Neural crest cell (in vitro differentiated cells): ENCODE data around the gene PPM1L. TPM values are rescaled to one million over a fixed set of nuclear protein-coding genes. Genes with fewer than 3 reads are reported as not detected.
"Not testable (repeated sequence)": the region's sequence is repeated elsewhere in the genome, so short reads cannot be mapped to it uniquely, and the experiment has no call there.

Source experiments
- DNase-seq: peaks from one replicate; pipeline ENCODE4 v3.0.0; 2021; ENCODE audit warnings: low read depth, mixed read lengths, low spot score
- H3K27ac Mint-ChIP-seq: one replicate; pipeline ENCODE4 v1.8.0; 2021; ENCODE audit warnings: mild to moderate bottlenecking, mixed read lengths; ENCODE audit not compliant: unreplicated experiment
- H3K27me3 Mint-ChIP-seq: 2 replicates; pipeline ENCODE4 v1.8.0; 2021; ENCODE audit warnings: low read depth, mild to moderate bottlenecking, mixed read lengths
- H3K36me3 Mint-ChIP-seq: 2 replicates; pipeline ENCODE4 v1.8.0; 2021; ENCODE audit warnings: low read depth, mild to moderate bottlenecking, mixed read lengths
- H3K4me1 Mint-ChIP-seq: 2 replicates; pipeline ENCODE4 v1.8.0; 2021; ENCODE audit warnings: mixed read lengths
- H3K4me3 Mint-ChIP-seq: one replicate; pipeline ENCODE4 v1.8.0; 2021; ENCODE audit warnings: mild to moderate bottlenecking, mixed read lengths
- H3K9me3 Mint-ChIP-seq: 2 replicates; pipeline ENCODE4 v1.8.0; 2021; ENCODE audit warnings: mixed read lengths
- total RNA-seq: library from RNA; stranded (reverse); gene quantifications from 2 replicates; pipeline ENCODE4 v1.2.1, GENCODE V29; 2021
- TF ChIP-seq, protein P1 (sequence below): fragments of 200-600 bp; sonication (generic); conservative IDR thresholded peaks from 2 replicates; pipeline ENCODE4 v1.5.0; 2021; ENCODE audit warnings: antibody characterized with exemption, mild to moderate bottlenecking

The PPM1L gene
- total RNA-seq, 1 donor from 2014 or later = 34.3 TPM

GRCh38 chr3:160999274-160999673 is 243.2 kb downstream of the PPM1L start:
- Mint-ChIP-seq H3K36me3 (peaks cover 12% of the 10 kb centered on the region), H3K4me3 (no peak overlapping the region), H3K27ac (no peak overlapping the region), H3K9me3 (peaks cover 8% of the 10 kb centered on the region), H3K27me3 (no peaks in the 10 kb centered on the region), H3K4me1 (peaks cover 5% of the 10 kb centered on the region)
- TF ChIP-seq, protein P1, sequence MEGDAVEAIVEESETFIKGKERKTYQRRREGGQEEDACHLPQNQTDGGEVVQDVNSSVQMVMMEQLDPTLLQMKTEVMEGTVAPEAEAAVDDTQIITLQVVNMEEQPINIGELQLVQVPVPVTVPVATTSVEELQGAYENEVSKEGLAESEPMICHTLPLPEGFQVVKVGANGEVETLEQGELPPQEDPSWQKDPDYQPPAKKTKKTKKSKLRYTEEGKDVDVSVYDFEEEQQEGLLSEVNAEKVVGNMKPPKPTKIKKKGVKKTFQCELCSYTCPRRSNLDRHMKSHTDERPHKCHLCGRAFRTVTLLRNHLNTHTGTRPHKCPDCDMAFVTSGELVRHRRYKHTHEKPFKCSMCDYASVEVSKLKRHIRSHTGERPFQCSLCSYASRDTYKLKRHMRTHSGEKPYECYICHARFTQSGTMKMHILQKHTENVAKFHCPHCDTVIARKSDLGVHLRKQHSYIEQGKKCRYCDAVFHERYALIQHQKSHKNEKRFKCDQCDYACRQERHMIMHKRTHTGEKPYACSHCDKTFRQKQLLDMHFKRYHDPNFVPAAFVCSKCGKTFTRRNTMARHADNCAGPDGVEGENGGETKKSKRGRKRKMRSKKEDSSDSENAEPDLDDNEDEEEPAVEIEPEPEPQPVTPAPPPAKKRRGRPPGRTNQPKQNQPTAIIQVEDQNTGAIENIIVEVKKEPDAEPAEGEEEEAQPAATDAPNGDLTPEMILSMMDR = no peak
- DNase-seq = no peak

DNA sequence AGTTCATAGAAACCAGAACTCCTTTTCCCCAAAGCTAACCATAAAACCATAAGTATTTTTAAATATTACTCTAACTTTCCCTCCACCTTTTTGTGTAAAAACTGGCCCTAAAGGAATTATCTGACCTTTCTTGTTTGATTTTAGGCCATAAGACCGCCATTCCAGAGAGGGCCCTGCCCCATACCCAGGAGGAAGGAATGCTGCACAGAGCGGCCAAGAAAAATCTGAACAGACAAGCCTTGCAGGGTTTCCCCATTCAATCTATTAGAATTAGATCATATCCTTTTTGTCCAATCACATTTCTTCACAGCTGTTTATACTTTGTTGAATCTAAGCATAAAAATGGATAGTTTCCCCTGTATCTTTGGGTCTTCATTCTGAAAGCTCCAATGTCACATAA is 252.1 kb downstream of the PPM1L start:
- TF ChIP-seq, protein P1 = no peak
- Mint-ChIP-seq H3K27me3 (no peaks in the 10 kb centered on the region), H3K4me1 (no peaks in the 10 kb centered on the region), H3K36me3 (peaks cover 10% of the 10 kb centered on the region), H3K27ac (no peak overlapping the region), H3K9me3 (peaks cover 7% of the 10 kb centered on the region), H3K4me3 (no peak overlapping the region)
- no peak for DNase-seq

DNA sequence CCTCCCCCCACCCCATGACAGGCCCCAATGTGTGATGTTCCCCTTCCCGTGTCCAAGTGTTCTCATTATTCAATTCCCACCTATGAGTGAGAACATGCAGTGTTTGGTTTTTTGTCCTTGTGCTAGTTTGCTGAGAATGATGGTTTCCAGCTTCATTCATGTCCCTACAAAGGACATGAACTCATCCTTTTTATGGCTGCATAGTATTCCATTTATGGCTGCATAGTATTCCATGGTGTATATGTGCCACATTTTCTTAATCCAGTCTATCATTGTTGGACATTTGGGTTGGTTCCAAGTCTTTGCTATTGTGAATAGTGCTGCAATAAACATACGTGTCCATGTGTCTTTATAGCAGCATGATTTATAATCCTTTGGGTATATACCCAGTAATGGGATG is 254.1 kb downstream of the PPM1L start:
- not testable (repeated sequence) for H3K27me3 Mint-ChIP-seq, DNase-seq, H3K4me1 Mint-ChIP-seq, H3K9me3 Mint-ChIP-seq, H3K27ac Mint-ChIP-seq, H3K4me3 Mint-ChIP-seq
- H3K36me3 Mint-ChIP-seq = peaks cover 11% of the 10 kb centered on the region

DNA sequence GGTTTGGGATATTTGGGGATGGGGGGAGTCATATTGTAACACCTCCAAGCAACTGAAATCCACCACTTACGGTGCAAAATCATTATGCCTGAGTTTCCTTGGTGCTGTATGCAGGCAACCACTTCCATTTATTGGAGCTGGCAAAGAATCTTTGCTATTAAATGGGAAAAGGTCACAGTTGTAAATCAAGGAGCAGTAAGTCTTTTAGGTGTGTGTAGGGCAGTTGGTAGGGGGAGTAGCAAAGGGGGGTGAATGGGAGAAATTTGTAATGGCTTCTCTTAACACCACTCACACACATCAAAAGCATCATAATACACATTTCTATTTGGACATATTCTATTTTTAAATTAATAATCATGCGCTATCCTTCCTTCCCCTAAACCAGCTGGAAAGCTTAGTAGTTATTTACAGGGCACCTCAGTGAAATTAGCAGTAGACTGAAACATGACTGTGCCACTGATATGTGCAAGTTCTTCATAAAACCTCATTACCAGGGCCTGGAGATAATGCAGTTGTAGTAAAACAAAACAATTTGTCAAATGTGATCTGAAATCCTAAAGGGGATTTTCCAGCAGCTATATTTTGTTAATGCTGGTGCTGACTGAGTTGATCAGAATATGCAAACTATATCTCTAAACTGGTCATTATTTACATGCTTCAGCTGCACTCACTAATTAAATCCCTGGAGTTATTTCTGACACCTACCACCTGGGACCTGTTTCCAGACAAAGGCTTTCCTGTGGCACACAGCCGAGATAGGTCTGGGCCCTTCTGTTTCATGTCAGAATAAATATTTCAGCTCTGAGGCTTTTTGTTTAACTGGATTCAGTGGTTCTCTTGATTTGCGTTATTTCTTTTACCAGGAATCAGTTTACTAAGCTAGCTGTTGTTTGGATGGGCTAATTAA is 259.1 kb downstream of the PPM1L start:
- Mint-ChIP-seq H3K27ac (no peak overlapping the region), H3K27me3 (no peaks in the 10 kb centered on the region), H3K4me1 (peaks cover 8% of the 10 kb centered on the region), H3K36me3 (peaks cover 7% of the 10 kb centered on the region), H3K9me3 (peaks cover 3% of the 10 kb centered on the region), H3K4me3 (no peak overlapping the region)
- TF ChIP-seq, protein P1 = no peak
- no peak for DNase-seq

GRCh38 chr3:161016417-161017313 is 260.6 kb downstream of the PPM1L start:
- H3K4me1 Mint-ChIP-seq = peaks cover 8% of the 10 kb centered on the region
- TF ChIP-seq, protein P1 = no peak
- no peak overlapping the region for H3K27ac Mint-ChIP-seq
- H3K9me3 Mint-ChIP-seq = peaks cover 3% of the 10 kb centered on the region
- DNase-seq = no peak
- peaks cover 11% of the 10 kb centered on the region for H3K36me3 Mint-ChIP-seq
- H3K4me3 Mint-ChIP-seq = no peak overlapping the region
- no peaks in the 10 kb centered on the region for H3K27me3 Mint-ChIP-seq
